ENCODE measurements around the gene PI3. TPM values are rescaled to one million over a fixed set of nuclear protein-coding genes. Genes with fewer than 3 reads are reported as not detected.

The PI3 gene
- total and polyA plus RNA-seq, 2 experiments from 2014 or later: not detected

DNA sequence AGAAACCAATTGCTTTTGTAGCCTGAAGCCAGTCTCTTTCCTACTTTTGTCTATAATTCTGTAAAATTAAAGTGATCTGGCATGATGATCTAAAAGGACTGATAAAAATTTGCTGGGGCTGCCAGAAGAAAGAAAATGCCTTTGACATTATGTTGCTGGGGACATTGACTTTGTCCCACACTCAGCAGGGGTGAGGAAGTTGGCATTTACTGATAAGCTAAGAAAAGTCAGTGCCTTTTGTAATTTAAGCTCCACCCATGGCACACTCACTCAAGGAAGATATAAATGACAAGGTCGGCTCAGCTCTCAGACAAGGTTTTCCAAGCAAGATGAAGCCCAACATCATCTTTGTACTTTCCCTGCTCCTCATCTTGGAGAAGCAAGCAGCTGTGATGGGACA, 32.0 kb downstream of the PI3 start, which contains the start of gene SEMG1 (continued):
- TF ChIP-seq, protein P1, sequence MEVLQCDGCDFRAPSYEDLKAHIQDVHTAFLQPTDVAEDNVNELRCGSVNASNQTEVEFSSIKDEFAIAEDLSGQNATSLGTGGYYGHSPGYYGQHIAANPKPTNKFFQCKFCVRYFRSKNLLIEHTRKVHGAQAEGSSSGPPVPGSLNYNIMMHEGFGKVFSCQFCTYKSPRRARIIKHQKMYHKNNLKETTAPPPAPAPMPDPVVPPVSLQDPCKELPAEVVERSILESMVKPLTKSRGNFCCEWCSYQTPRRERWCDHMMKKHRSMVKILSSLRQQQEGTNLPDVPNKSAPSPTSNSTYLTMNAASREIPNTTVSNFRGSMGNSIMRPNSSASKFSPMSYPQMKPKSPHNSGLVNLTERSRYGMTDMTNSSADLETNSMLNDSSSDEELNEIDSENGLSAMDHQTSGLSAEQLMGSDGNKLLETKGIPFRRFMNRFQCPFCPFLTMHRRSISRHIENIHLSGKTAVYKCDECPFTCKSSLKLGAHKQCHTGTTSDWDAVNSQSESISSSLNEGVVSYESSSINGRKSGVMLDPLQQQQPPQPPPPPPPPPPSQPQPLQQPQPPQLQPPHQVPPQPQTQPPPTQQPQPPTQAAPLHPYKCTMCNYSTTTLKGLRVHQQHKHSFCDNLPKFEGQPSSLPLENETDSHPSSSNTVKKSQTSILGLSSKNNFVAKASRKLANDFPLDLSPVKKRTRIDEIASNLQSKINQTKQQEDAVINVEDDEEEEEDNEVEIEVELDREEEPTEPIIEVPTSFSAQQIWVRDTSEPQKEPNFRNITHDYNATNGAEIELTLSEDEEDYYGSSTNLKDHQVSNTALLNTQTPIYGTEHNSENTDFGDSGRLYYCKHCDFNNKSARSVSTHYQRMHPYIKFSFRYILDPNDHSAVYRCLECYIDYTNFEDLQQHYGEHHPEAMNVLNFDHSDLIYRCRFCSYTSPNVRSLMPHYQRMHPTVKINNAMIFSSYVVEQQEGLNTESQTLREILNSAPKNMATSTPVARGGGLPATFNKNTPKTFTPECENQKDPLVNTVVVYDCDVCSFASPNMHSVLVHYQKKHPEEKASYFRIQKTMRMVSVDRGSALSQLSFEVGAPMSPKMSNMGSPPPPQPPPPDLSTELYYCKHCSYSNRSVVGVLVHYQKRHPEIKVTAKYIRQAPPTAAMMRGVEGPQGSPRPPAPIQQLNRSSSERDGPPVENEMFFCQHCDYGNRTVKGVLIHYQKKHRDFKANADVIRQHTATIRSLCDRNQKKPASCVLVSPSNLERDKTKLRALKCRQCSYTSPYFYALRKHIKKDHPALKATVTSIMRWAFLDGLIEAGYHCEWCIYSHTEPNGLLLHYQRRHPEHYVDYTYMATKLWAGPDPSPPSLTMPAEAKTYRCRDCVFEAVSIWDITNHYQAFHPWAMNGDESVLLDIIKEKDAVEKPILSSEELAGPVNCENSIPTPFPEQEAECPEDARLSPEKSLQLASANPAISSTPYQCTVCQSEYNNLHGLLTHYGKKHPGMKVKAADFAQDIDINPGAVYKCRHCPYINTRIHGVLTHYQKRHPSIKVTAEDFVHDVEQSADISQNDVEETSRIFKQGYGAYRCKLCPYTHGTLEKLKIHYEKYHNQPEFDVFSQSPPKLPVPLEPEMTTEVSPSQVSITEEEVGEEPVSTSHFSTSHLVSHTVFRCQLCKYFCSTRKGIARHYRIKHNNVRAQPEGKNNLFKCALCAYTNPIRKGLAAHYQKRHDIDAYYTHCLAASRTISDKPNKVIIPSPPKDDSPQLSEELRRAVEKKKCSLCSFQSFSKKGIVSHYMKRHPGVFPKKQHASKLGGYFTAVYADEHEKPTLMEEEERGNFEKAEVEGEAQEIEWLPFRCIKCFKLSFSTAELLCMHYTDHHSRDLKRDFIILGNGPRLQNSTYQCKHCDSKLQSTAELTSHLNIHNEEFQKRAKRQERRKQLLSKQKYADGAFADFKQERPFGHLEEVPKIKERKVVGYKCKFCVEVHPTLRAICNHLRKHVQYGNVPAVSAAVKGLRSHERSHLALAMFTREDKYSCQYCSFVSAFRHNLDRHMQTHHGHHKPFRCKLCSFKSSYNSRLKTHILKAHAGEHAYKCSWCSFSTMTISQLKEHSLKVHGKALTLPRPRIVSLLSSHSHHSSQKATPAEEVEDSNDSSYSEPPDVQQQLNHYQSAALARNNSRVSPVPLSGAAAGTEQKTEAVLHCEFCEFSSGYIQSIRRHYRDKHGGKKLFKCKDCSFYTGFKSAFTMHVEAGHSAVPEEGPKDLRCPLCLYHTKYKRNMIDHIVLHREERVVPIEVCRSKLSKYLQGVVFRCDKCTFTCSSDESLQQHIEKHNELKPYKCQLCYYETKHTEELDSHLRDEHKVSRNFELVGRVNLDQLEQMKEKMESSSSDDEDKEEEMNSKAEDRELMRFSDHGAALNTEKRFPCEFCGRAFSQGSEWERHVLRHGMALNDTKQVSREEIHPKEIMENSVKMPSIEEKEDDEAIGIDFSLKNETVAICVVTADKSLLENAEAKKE (CRISPR knock-in tag; IDR thresholded peaks at IDR 0.05): no peak
- TF ChIP-seq, protein P2, sequence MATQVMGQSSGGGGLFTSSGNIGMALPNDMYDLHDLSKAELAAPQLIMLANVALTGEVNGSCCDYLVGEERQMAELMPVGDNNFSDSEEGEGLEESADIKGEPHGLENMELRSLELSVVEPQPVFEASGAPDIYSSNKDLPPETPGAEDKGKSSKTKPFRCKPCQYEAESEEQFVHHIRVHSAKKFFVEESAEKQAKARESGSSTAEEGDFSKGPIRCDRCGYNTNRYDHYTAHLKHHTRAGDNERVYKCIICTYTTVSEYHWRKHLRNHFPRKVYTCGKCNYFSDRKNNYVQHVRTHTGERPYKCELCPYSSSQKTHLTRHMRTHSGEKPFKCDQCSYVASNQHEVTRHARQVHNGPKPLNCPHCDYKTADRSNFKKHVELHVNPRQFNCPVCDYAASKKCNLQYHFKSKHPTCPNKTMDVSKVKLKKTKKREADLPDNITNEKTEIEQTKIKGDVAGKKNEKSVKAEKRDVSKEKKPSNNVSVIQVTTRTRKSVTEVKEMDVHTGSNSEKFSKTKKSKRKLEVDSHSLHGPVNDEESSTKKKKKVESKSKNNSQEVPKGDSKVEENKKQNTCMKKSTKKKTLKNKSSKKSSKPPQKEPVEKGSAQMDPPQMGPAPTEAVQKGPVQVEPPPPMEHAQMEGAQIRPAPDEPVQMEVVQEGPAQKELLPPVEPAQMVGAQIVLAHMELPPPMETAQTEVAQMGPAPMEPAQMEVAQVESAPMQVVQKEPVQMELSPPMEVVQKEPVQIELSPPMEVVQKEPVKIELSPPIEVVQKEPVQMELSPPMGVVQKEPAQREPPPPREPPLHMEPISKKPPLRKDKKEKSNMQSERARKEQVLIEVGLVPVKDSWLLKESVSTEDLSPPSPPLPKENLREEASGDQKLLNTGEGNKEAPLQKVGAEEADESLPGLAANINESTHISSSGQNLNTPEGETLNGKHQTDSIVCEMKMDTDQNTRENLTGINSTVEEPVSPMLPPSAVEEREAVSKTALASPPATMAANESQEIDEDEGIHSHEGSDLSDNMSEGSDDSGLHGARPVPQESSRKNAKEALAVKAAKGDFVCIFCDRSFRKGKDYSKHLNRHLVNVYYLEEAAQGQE (IDR thresholded peaks at IDR 0.05; ENCODE audit: unreplicated experiment): no peak
- no peak for TF ChIP-seq POLR2AphosphoS5 (IDR thresholded peaks at IDR 0.05; ENCODE audit: low read depth)
- TF ChIP-seq EZH2phosphoT487 (IDR thresholded peaks at IDR 0.05; ENCODE audit: unreplicated experiment): no peak
- no peak for TF ChIP-seq ZNF331 (CRISPR knock-in tag; IDR thresholded peaks at IDR 0.05; ENCODE audit: low read depth)
- TF ChIP-seq JUNB (IDR thresholded peaks at IDR 0.05; ENCODE audit: unreplicated experiment): no peak

Measured in GM23338 (cell line).